GM23338 (cell line): ENCODE results near the gene ANKS1B.

Experiments used
- CREB1 ChIP-seq: fragments of 250-450 bp; sonication (Bioruptor Pico); IDR thresholded peaks from 2 replicates; pipeline ENCODE4 v1.5.0; 2020; ENCODE audit warnings: low read depth, mild to moderate bottlenecking, moderate library complexity
- EZH2 ChIP-seq: fragments of 200-600 bp; sonication (generic); IDR thresholded peaks from one replicate; pipeline ENCODE4 v1.8.0; 2017; ENCODE audit warnings: antibody characterized with exemption, mild to moderate bottlenecking, low read depth; ENCODE audit not compliant: unreplicated experiment
- EZH2phosphoT487 ChIP-seq: fragments of 200-600 bp; sonication (generic); IDR thresholded peaks from one replicate; pipeline ENCODE4 v1.8.1; 2018; ENCODE audit warnings: antibody characterized with exemption; ENCODE audit not compliant: unreplicated experiment
- POLR2AphosphoS5 ChIP-seq: IDR thresholded peaks from 2 replicates; pipeline ENCODE4 v1.6.1; 2016; ENCODE audit warnings: antibody characterized with exemption, low read depth
- STAT1 ChIP-seq: IDR thresholded peaks from one replicate; pipeline ENCODE4 v1.6.1; 2016; ENCODE audit warnings: antibody characterized with exemption; ENCODE audit not compliant: unreplicated experiment
- ZNF114 ChIP-seq: fragments of 250-450 bp; sonication (Bioruptor Pico); IDR thresholded peaks from 2 replicates; pipeline ENCODE4 v1.5.0; 2020; ENCODE audit warnings: mild to moderate bottlenecking, moderate library complexity
- TF ChIP-seq, protein P1 (sequence below), 2 experiments: fragments of 200-600 bp in 1 of 2; sonication (generic) in 1 of 2; conservative IDR thresholded peaks; 2 replicates each; pipeline versions ENCODE4 v1.5.1 to v1.6.1; 2016 to 2017; ENCODE audit warnings: antibody characterized with exemption in 2 of 2, low read depth in 2 of 2, mild to moderate bottlenecking in 2 of 2, moderate library complexity in 1 of 2
- TF ChIP-seq, protein P2 (sequence below): IDR thresholded peaks from one replicate; pipeline ENCODE4 v1.6.1; 2018; ENCODE audit warnings: antibody characterized with exemption; ENCODE audit not compliant: unreplicated experiment
- TF ChIP-seq, protein P3 (sequence below): IDR thresholded peaks from 2 replicates; pipeline ENCODE4 v1.6.1; 2016; ENCODE audit warnings: antibody characterized with exemption

DNA sequence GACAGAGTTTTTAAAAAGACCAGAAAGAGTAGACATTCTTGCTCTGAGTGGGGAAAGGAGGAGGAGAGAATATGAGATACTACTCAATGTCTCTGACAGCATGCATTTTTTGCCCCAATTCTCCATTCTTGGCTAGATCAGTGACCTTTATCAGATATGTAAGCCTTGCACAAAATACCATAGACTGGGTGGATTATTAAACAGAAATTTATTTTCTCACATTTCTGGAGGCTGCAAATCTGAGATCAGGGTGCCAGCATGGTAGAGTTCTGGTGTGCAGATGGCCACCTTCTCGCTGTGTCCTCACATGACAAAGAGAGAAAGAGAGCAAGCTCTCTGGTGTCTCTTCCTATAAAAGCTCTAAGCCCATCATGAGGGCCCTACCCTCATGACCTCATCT is 38.6 kb downstream of the ANKS1B start:
- TF ChIP-seq POLR2AphosphoS5 (no peak), CREB1 (no peak), EZH2 (no peak), EZH2phosphoT487 (no peak), STAT1 (no peak), ZNF114 (CRISPR knock-in tag) (no peak)
- TF ChIP-seq, protein P1, sequence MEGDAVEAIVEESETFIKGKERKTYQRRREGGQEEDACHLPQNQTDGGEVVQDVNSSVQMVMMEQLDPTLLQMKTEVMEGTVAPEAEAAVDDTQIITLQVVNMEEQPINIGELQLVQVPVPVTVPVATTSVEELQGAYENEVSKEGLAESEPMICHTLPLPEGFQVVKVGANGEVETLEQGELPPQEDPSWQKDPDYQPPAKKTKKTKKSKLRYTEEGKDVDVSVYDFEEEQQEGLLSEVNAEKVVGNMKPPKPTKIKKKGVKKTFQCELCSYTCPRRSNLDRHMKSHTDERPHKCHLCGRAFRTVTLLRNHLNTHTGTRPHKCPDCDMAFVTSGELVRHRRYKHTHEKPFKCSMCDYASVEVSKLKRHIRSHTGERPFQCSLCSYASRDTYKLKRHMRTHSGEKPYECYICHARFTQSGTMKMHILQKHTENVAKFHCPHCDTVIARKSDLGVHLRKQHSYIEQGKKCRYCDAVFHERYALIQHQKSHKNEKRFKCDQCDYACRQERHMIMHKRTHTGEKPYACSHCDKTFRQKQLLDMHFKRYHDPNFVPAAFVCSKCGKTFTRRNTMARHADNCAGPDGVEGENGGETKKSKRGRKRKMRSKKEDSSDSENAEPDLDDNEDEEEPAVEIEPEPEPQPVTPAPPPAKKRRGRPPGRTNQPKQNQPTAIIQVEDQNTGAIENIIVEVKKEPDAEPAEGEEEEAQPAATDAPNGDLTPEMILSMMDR (conservative IDR thresholded peaks at IDR 0.05; ENCODE audit: low read depth in 2 of 2), result no peak
- TF ChIP-seq, protein P2, sequence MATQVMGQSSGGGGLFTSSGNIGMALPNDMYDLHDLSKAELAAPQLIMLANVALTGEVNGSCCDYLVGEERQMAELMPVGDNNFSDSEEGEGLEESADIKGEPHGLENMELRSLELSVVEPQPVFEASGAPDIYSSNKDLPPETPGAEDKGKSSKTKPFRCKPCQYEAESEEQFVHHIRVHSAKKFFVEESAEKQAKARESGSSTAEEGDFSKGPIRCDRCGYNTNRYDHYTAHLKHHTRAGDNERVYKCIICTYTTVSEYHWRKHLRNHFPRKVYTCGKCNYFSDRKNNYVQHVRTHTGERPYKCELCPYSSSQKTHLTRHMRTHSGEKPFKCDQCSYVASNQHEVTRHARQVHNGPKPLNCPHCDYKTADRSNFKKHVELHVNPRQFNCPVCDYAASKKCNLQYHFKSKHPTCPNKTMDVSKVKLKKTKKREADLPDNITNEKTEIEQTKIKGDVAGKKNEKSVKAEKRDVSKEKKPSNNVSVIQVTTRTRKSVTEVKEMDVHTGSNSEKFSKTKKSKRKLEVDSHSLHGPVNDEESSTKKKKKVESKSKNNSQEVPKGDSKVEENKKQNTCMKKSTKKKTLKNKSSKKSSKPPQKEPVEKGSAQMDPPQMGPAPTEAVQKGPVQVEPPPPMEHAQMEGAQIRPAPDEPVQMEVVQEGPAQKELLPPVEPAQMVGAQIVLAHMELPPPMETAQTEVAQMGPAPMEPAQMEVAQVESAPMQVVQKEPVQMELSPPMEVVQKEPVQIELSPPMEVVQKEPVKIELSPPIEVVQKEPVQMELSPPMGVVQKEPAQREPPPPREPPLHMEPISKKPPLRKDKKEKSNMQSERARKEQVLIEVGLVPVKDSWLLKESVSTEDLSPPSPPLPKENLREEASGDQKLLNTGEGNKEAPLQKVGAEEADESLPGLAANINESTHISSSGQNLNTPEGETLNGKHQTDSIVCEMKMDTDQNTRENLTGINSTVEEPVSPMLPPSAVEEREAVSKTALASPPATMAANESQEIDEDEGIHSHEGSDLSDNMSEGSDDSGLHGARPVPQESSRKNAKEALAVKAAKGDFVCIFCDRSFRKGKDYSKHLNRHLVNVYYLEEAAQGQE, result no peak
- TF ChIP-seq, protein P3, sequence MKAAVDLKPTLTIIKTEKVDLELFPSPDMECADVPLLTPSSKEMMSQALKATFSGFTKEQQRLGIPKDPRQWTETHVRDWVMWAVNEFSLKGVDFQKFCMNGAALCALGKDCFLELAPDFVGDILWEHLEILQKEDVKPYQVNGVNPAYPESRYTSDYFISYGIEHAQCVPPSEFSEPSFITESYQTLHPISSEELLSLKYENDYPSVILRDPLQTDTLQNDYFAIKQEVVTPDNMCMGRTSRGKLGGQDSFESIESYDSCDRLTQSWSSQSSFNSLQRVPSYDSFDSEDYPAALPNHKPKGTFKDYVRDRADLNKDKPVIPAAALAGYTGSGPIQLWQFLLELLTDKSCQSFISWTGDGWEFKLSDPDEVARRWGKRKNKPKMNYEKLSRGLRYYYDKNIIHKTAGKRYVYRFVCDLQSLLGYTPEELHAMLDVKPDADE, result no peak
